ENCODE data around the gene EHD3. TPM values are rescaled to one million over a fixed set of nuclear protein-coding genes. Genes with fewer than 3 reads are reported as not detected.

Gene EHD3
- total RNA-seq, 1 donor from 2014 or later, result 3.9 TPM

- peaks cover 5% of the 10 kb centered on the region for H3K9me3 ChIP-seq (ENCODE audit: low read depth)
- H3K4me1 ChIP-seq, result no peaks in the 10 kb centered on the region
- no peak overlapping the region for H3K4me3 Mint-ChIP-seq
- no peak overlapping the region for H3K4me2 ChIP-seq
- H3K9me3 Mint-ChIP-seq, result peaks cover 3% of the 10 kb centered on the region
- H3K27ac Mint-ChIP-seq, result no peak overlapping the region
- no peaks in the 10 kb centered on the region for H3K36me3 ChIP-seq
- H3F3A ChIP-seq (ENCODE audit: low read depth), result no peaks in the 10 kb centered on the region
- no peaks in the 10 kb centered on the region for H3K27me3 ChIP-seq
- no peak overlapping the region for H3K27ac ChIP-seq
- TF ChIP-seq EZH2phosphoT487 (IDR thresholded peaks at IDR 0.05) (no peak), EZH2 (IDR thresholded peaks at IDR 0.05) (no peak)
- TF ChIP-seq, protein P1, sequence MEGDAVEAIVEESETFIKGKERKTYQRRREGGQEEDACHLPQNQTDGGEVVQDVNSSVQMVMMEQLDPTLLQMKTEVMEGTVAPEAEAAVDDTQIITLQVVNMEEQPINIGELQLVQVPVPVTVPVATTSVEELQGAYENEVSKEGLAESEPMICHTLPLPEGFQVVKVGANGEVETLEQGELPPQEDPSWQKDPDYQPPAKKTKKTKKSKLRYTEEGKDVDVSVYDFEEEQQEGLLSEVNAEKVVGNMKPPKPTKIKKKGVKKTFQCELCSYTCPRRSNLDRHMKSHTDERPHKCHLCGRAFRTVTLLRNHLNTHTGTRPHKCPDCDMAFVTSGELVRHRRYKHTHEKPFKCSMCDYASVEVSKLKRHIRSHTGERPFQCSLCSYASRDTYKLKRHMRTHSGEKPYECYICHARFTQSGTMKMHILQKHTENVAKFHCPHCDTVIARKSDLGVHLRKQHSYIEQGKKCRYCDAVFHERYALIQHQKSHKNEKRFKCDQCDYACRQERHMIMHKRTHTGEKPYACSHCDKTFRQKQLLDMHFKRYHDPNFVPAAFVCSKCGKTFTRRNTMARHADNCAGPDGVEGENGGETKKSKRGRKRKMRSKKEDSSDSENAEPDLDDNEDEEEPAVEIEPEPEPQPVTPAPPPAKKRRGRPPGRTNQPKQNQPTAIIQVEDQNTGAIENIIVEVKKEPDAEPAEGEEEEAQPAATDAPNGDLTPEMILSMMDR (IDR thresholded peaks at IDR 0.05), result no peak
- H3K27me3 Mint-ChIP-seq (ENCODE audit: insufficient read depth, low read depth), result peaks cover 6% of the 10 kb centered on the region
- no peak overlapping the region for H2AFZ ChIP-seq (replicated peaks)
- H3K4me3 ChIP-seq, result no peak overlapping the region
- H4K20me1 ChIP-seq (ENCODE audit: low read depth), result no peaks in the 10 kb centered on the region
- peaks cover 10% of the 10 kb centered on the region for H3K4me1 Mint-ChIP-seq
- H3K79me2 ChIP-seq (ENCODE audit: low read depth), result no peaks in the 10 kb centered on the region
- no peaks in the 10 kb centered on the region for H3K36me3 Mint-ChIP-seq
- DNase-seq (ENCODE audit: low spot score), result no peak
- H3K9ac ChIP-seq, result no peak overlapping the region
Measured at GRCh38 chr2:31312898-31313297, 78.9 kb downstream of the EHD3 start.

GRCh38 chr2:31314761-31315160 lies 80.8 kb downstream of the EHD3 start:
- no peak overlapping the region for H3K4me3 ChIP-seq
- no peak overlapping the region for H3K4me2 ChIP-seq
- H3K27ac ChIP-seq, result no peak overlapping the region
- H3K79me2 ChIP-seq (ENCODE audit: low read depth), result no peaks in the 10 kb centered on the region
- H3K36me3 ChIP-seq, result no peaks in the 10 kb centered on the region
- Mint-ChIP-seq H3K27me3 (ENCODE audit: insufficient read depth, low read depth) (peaks cover 6% of the 10 kb centered on the region), H3K4me3 (no peak overlapping the region), H3K27ac (no peak overlapping the region), H3K36me3 (no peaks in the 10 kb centered on the region), H3K4me1 (peaks cover 10% of the 10 kb centered on the region), H3K9me3 (peaks cover 3% of the 10 kb centered on the region)
- no peaks in the 10 kb centered on the region for H3K9me3 ChIP-seq (ENCODE audit: low read depth)
- DNase-seq (ENCODE audit: low spot score), result no peak
- H2AFZ ChIP-seq (replicated peaks), result no peak overlapping the region
- no peaks in the 10 kb centered on the region for H4K20me1 ChIP-seq (ENCODE audit: low read depth)
- no peak overlapping the region for H3K9ac ChIP-seq
- H3K4me1 ChIP-seq, result no peaks in the 10 kb centered on the region
- no peaks in the 10 kb centered on the region for H3F3A ChIP-seq (ENCODE audit: low read depth)
- TF ChIP-seq EZH2 (IDR thresholded peaks at IDR 0.05) (no peak), EZH2phosphoT487 (IDR thresholded peaks at IDR 0.05) (no peak)
- TF ChIP-seq, protein P1 (IDR thresholded peaks at IDR 0.05), result no peak
- H3K27me3 ChIP-seq, result no peaks in the 10 kb centered on the region

- no peaks in the 10 kb centered on the region for H3K4me1 ChIP-seq
- no peaks in the 10 kb centered on the region for H3K36me3 Mint-ChIP-seq
- no peak for TF ChIP-seq EZH2 (IDR thresholded peaks at IDR 0.05)
- TF ChIP-seq, protein P1 (IDR thresholded peaks at IDR 0.05), result no peak
- TF ChIP-seq EZH2phosphoT487 (IDR thresholded peaks at IDR 0.05), result no peak
Measured at GRCh38 chr2:31317396-31317795, 83.4 kb downstream of the EHD3 start.

More at GRCh38 chr2:31317396-31317795, 83.4 kb downstream of the EHD3 start:
- Histone ChIP-seq H4K20me1 (ENCODE audit: low read depth) (no peaks in the 10 kb centered on the region), H3K27ac (no peak overlapping the region), H2AFZ (replicated peaks) (no peak overlapping the region), H3K9me3 (ENCODE audit: low read depth) (no peaks in the 10 kb centered on the region), H3K36me3 (no peaks in the 10 kb centered on the region), H3K4me2 (no peak overlapping the region), H3K79me2 (ENCODE audit: low read depth) (no peaks in the 10 kb centered on the region), H3F3A (ENCODE audit: low read depth) (no peaks in the 10 kb centered on the region), H3K9ac (no peak overlapping the region), H3K4me3 (no peak overlapping the region), H3K27me3 (no peaks in the 10 kb centered on the region)
- peaks cover 10% of the 10 kb centered on the region for H3K4me1 Mint-ChIP-seq
- no peak overlapping the region for H3K4me3 Mint-ChIP-seq
- H3K9me3 Mint-ChIP-seq, result no peaks in the 10 kb centered on the region
- H3K27ac Mint-ChIP-seq, result no peak overlapping the region
- no peak for DNase-seq (ENCODE audit: low spot score)
- peaks cover 2% of the 10 kb centered on the region for H3K27me3 Mint-ChIP-seq (ENCODE audit: insufficient read depth, low read depth)
